ENCODE measurements around the gene SNAPC3.
A peak's percentile ranks its signal among the peaks of the same experiment; 100 is the strongest.
"Not testable (repeated sequence)": the region's sequence is repeated elsewhere in the genome, so short reads cannot be mapped to it uniquely, and the experiment has no call there.

SNAPC3 gene

DNA sequence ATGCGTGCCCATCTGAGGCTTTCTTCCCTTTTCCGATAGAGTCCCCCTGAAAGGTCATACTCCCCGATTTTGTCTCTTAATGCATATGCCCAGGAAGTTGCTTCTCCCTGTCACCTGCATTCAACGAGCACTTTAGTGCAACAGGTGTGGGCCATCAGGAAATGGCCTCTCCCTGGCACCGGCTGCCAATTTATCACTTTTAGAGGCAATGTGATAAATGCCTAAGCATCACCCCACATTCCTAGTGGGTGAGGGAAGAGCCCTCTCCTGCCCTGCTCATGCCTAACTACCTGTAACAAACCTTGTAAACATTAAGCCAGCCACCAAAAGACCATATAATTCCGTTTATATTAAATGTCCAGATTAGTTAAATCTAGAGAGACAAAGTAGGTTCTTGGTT, 1.1 kb upstream of the SNAPC3 start:
- H3K27ac ChIP-seq, result peak overlapping the region; percentile 63
- no peak for DNase-seq (ENCODE audit: low read depth, low spot score)

GRCh38 chr9:15421990-15422371, 695 bp upstream of the SNAPC3 start:
- H3K27ac ChIP-seq, result peak overlapping the region; percentile 63
- no peak for DNase-seq (ENCODE audit: low read depth, low spot score)

- DNase-seq (ENCODE audit: low read depth, low spot score), result no peak
- peak overlapping the region; percentile 63 for H3K27ac ChIP-seq
Measured at GRCh38 chr9:15423231-15423985, 732 bp downstream of the SNAPC3 start.

DNA sequence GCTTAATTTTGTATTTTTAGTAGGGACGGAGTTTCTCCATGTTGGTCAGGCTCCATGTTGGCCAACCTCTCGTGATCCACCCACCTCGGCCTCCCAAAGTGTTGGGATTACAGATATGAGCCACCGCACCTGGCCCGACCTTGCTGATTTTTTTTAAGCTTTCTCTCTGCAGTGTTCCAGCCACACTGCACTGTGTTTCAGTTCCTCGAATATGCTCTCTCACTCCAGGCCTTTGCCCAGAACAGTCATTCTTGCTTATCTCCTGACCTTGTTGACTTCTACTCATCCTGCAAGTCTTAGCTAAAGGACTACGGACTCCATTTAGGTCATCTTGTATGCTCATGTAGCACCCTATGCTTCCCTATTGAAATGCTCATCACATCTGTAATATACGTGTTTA, 3.3 kb downstream of the SNAPC3 start:
- DNase-seq (ENCODE audit: low read depth, low spot score), result no peak
- H3K27ac ChIP-seq, result no peak overlapping the region

DNA sequence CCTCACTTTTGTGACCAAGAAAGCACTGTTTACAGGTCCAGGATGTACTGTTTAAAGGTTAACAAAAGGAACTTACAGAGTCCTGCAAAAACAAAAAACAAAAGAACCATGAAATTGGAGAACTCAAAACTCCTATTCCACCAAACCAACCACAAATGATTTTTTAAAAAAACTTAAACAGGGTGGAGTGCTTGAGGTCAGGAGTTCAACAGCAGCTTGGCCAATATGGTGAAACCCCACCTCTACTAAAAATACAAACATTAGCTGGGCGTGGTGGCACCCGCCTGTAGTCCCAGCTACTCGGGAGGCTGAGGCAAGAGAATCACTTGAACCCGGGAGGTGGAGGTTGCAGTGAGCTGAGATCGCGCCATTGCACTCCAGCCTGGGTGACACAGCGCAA, 5.0 kb downstream of the SNAPC3 start:
- DNase-seq (ENCODE audit: low read depth, low spot score); H3K27ac ChIP-seq: not testable (repeated sequence)

GRCh38 chr9:15430920-15431844, 8.5 kb downstream of the SNAPC3 start:
- no peak overlapping the region for H3K27ac ChIP-seq
- no peak for DNase-seq (ENCODE audit: low read depth, low spot score)

DNA sequence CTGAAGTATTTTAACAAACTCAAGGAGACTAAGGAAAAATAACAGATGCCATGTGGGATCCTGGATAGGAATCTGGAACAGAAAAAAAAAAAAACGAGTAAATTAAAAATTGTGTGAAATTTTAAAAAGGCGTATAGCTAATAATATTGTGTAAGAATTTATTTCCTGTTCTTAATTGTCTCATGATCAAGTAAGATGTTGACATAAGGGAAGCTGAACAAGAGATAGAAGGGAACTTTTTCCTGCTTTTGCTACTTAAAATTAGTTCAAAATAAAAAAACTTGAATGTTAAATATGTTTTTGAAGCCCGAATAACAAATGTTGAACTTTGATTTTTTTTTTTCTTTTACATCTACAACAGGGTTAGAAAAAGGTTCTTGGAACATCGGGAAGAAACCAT, 10.5 kb downstream of the SNAPC3 start:
- no peak for DNase-seq (ENCODE audit: low read depth, low spot score)
- no peak overlapping the region for H3K27ac ChIP-seq

- no peak overlapping the region for H3K27ac ChIP-seq
- DNase-seq (ENCODE audit: low read depth, low spot score), result no peak
Measured at GRCh38 chr9:15433661-15434060, 11.0 kb downstream of the SNAPC3 start.

GRCh38 chr9:15438891-15439290, 16.2 kb downstream of the SNAPC3 start:
- H3K27ac ChIP-seq, result no peak overlapping the region
- DNase-seq (ENCODE audit: low read depth, low spot score), result no peak

- DNase-seq (ENCODE audit: low read depth, low spot score); H3K27ac ChIP-seq: not testable (repeated sequence)
Measured at GRCh38 chr9:15441841-15442240, 19.2 kb downstream of the SNAPC3 start.

GRCh38 chr9:15442264-15442663, 19.6 kb downstream of the SNAPC3 start:
- DNase-seq (ENCODE audit: low read depth, low spot score); H3K27ac ChIP-seq: not testable (repeated sequence)

DNA sequence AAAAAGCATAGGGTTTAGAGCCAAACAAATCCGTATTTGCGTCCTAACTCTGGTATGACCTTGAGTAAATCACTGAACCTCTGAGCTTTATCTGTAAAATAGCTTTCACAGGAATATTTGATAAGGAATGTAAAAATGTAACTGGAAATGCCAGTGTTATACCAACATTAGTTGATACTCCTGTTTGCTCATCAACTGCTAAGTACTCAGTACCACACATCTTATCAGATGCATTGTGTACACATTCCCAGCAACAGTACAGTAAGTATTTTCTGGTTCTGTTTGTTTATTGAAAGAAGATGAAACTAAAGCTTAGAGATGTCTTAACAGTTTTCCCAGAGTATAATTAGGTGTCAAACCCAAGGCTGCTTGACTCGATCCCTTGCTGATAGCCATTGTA, 21.5 kb downstream of the SNAPC3 start:
- no peak overlapping the region for H3K27ac ChIP-seq
- no peak for DNase-seq (ENCODE audit: low read depth, low spot score)

DNA sequence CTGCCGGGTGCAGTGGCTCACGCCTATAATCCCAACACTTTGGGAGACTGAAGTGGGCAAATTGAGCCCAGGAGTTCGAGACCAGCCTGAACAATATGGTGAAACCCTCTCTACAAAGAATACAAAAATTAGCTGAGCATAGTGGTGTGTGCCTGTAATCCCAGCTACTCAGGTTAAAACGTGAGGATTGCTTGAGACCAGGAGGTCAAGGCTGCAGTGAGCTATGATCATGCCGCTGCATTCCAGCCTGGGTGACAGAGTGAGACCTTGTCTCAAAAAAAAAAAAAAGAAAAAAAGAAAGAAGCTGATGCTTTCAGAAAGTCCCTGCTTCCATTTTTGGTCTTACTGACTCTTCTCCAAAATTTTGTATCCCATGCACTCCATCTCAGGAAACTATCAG, 31.3 kb downstream of the SNAPC3 start:
- H3K27ac ChIP-seq, result no peak overlapping the region
- DNase-seq (ENCODE audit: low read depth, low spot score), result no peak

GRCh38 chr9:15461056-15461455, 38.4 kb downstream of the SNAPC3 start:
- no peak overlapping the region for H3K27ac ChIP-seq
- no peak for DNase-seq (ENCODE audit: low read depth, low spot score)

DNA sequence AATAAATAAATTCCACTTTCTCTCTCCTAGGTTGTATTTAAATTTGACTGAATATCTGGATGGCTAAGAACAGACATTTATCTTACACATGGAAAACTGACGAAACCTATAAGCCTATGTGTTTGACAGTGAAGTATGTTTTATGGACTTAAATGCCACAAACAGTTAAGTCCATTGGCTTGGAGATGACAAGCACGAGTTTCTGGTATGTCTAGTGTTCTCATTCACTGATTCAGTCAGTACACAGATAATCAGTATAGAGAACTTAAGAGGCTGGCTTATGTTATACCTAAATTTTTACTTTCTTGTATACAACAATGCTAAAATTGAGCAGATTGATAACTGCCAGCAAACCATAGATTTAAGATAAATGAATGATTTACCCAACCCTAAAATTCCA, 38.9 kb downstream of the SNAPC3 start:
- no peak overlapping the region for H3K27ac ChIP-seq
- no peak for DNase-seq (ENCODE audit: low read depth, low spot score)

- no peak for DNase-seq (ENCODE audit: low read depth, low spot score)
- H3K27ac ChIP-seq, result no peak overlapping the region
Measured at GRCh38 chr9:15468145-15468544, 45.5 kb downstream of the SNAPC3 start.

GRCh38 chr9:15469406-15469805, 46.7 kb downstream of the SNAPC3 start:
- no peak for DNase-seq (ENCODE audit: low read depth, low spot score)
- no peak overlapping the region for H3K27ac ChIP-seq

DNA sequence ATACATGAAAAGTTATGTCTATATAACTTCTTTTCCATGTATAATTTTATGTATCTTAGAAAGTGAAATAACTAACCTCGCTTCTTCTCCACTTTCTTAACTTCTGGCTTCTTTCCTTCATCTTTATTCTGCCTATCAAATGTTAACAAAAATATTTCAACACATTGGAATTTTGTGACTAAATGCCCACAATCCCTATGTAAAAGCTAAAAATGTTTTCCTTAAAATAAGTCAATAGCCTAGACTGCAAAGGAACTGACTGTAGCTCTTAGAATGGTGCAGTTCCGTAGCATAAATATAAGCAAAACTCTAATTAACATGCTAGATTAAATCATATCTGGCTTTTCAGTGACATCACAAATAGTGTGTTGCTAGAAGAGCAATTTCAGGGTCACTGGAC, 47.2 kb downstream of the SNAPC3 start:
- no peak for DNase-seq (ENCODE audit: low read depth, low spot score)
- no peak overlapping the region for H3K27ac ChIP-seq

GRCh38 chr9:15475923-15476536, 53.4 kb downstream of the SNAPC3 start:
- no peak for DNase-seq (ENCODE audit: low read depth, low spot score)
- no peak overlapping the region for H3K27ac ChIP-seq

DNA sequence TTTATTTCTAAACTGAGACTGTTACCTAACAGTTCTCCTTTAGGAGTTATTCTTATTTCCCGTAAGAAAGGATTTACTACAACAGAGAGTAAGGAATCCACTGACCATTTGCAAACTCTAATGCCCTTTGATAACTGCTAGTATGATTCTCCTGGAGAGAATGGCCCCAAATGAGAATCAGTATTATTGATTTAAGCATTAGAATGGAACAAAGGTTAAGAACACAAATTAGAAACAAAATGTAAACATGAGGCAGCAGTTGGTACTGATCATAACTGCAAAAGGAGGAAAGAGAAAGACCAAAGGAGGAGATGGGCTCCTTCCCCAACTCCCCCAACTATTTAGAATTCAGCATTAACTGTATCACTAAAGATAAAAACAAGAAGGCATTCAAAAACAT, 57.4 kb downstream of the SNAPC3 start:
- H3K27ac ChIP-seq, result no peak overlapping the region
- no peak for DNase-seq (ENCODE audit: low read depth, low spot score)

DNA sequence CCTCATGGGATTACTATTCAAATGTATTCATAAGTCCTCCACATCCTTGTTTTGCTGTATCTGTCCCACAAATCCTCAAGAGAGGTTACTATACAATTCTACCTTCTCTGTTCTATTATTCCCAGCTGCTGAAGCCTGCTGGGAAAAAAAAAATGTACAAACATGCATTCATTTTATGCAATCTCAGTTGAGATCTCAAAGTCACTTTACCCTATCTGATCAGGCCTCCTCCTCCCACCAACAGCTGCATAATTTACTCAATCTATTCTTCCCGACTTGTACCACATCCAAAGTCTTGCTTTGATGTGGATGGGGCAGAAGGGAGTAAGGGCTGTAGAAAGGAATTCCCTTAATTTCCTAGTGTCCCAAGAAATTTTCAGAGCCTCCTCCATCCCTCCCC, 59.5 kb downstream of the SNAPC3 start:
- no peak overlapping the region for H3K27ac ChIP-seq
- DNase-seq (ENCODE audit: low read depth, low spot score), result no peak
